ENCODE measurements around the gene C1RL. TPM values are rescaled to one million over a fixed set of nuclear protein-coding genes. Genes with fewer than 3 reads are reported as not detected.

C1RL gene
- total and polyA plus RNA-seq, 4 experiments from 2014 or later: 4.9 to 33.6 (median 20.1) TPM

DNA sequence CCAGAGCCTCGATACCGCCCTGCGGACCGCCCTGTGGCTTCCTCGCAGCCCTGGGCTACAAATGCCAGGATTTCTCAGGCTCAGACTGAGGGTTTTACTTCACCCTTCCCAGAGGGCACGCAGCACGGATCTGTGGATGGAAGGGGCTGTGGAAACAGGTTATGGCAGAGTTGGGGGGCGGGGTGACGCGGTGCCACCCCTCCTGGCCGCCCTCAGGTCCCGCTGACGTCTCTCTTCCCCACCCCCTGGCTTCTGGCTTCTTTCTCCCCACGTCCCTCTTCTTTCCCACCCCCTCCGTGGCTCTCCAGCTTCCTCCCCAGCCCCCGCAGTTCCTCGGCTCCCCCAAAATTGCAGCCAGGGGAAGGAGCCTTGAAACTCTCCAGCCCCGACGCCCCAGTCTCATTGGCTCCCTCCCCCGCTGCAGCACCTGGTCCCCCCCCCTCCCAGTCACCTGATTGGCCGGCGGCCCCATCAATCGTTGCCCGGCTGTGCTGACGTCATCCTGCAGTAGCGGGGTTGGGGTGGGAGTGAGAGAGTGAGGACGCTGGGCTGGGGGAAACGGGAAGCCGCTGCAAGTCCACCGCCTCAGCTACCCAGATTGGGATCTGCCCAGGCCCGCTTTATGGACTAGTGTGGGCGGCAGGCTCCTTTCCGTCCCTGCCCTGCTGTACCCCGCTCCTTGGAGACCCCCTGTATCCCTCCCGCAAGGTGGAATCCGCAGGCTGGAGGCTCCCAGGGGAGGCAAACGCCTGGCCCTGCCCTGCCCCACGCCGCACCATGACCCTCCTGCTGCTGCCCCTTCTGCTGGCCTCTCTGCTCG, 21.1 kb upstream of the C1RL start, which contains the start of gene CLSTN3:
CLSTN3 (plus strand) TSS at position 500 of the 820 bp plus-strand sequence; CDS start at position 778, 278 bp downstream.
- no peaks in the 10 kb centered on the region for H3K9me3 Mint-ChIP-seq
- peak; percentile 82 to 91 (median 85) for DNase-seq
- CTCF ChIA-PET (ENCODE audit: partially characterized antibody): interaction anchor here (1.1 to 1.8 kb wide), 3 partner anchors 15 to 59 kb away, joined by 3 to 6 read pairs (median 4); partner anchors contain the start of gene PEX5

GRCh38 chr12:7129287-7129871, 20.4 kb upstream of the C1RL start:
- H3K4me1 Mint-ChIP-seq: peaks cover 23 to 45% (median 29%) of the 10 kb centered on the region in 4 donors
- H3K36me3 ChIP-seq (ENCODE audit: insufficient read depth, low read length): peaks cover 4% of the 10 kb centered on the region
- peaks cover 0 to 29% of the 10 kb centered on the region in 2 donors for H3K36me3 Mint-ChIP-seq
- H3K27me3 ChIP-seq (ENCODE audit: insufficient read depth, low read length): no peaks in the 10 kb centered on the region
- peak in 1 of 5 donors; percentile 61 for DNase-seq
- H3K4me3 ChIP-seq (ENCODE audit: low read length in 2 of 2): peak overlapping the region; percentile 85 to 94
- intact Hi-C loops (cut with micrococcal nuclease): no loop called here
- H3K4me1 ChIP-seq (ENCODE audit: insufficient read depth, low read length): peaks cover 24% of the 10 kb centered on the region
- H3K27ac ChIP-seq (ENCODE audit: low read depth, low read length): peak overlapping the region; percentile 80
- H3K27me3 Mint-ChIP-seq: no peaks in the 10 kb centered on the region
- no peaks in the 10 kb centered on the region for H3K9me3 ChIP-seq (ENCODE audit: control insufficient read depth in 1 of 2, low read length in 2 of 2)
- no peaks in the 10 kb centered on the region for H3K9me3 Mint-ChIP-seq
- ChIA-PET POLR2A (ENCODE audit: partially characterized antibody) (interaction anchor here (1.0 to 2.5 kb wide), 2 partner anchors 22 to 186 kb away, joined by 3 to 7 read pairs; partner anchors contain the start of genes C12orf57 and RNU7-1), CTCF (ENCODE audit: partially characterized antibody) (interaction anchor here (1.0 to 1.1 kb wide), 2 partner anchors 16 to 21 kb away, joined by 3 read pairs; no protein-coding TSS in a partner anchor)
- H3K27ac Mint-ChIP-seq: peak overlapping the region; percentile 94 to 99 (median 97)
- H3K4me3 Mint-ChIP-seq: peak overlapping the region; percentile 95 to 99 (median 96)

More for the DNA sequence above, 21.1 kb upstream of the C1RL start, which contains the start of gene CLSTN3:
- Mint-ChIP-seq H3K4me3 (peak within 1 kb of the TSS; percentile 95 to 99 (median 96)), H3K36me3 (peaks cover 3 to 36% of the 10 kb centered on the region in 2 donors), H3K27ac (peak within 1 kb of the TSS; percentile 94 to 99 (median 97)), H3K4me1 (peaks cover 23 to 49% (median 29%) of the 10 kb centered on the region in 4 donors), H3K27me3 (no peaks in the 10 kb centered on the region)
- Histone ChIP-seq H3K9me3 (ENCODE audit: control insufficient read depth in 1 of 2, low read length in 2 of 2) (no peaks in the 10 kb centered on the region), H3K27ac (ENCODE audit: low read depth, low read length) (peak within 1 kb of the TSS; percentile 80), H3K4me3 (ENCODE audit: low read length in 2 of 2) (peak within 1 kb of the TSS; percentile 85 to 94), H3K4me1 (ENCODE audit: insufficient read depth, low read length) (peaks cover 24% of the 10 kb centered on the region), H3K36me3 (ENCODE audit: insufficient read depth, low read length) (peaks cover 9% of the 10 kb centered on the region), H3K27me3 (ENCODE audit: insufficient read depth, low read length) (no peaks in the 10 kb centered on the region)
- POLR2A ChIA-PET (ENCODE audit: partially characterized antibody): interaction anchor here (1.0 to 2.5 kb wide), 4 partner anchors 11 to 186 kb away, joined by 3 to 7 read pairs (median 4); partner anchors contain the start of genes C12orf57 and RNU7-1
- intact Hi-C loops (cut with micrococcal nuclease): loop anchor here (2.0 kb wide), 1 partner anchor 21 kb away; the partner anchor contains the start of gene C1RL

DNA sequence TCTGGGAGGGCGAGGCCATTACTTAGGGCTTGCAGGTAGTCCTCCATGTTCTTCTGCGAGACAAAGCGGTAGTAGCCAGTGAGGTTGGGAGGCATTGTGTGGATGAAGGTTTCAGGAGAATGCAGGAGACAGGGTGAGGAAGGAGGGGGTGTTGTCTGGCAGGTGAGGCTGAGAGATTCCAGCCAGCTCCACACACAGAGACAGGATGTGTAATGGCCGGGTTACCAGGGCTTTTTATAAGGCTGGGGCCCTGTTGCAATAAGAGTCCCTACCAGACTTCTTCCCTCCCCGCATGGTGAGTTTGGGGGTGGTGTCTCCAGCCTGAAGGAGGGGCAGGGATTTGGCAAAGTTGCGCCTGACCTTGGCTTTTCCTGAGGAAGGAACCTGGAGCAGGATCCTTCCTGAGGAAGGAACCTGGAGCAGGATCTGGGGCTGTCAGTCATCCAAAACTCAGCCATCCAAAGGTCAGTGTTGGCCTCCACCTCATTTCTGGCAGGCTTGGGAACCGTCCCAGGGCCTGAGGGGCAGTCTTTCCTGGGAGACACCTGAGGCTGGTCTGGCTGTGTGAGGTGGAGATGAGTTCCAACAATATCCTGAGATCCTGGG, 19.8 kb upstream of the C1RL start, which contains the start of gene RBP5:
RBP5 (minus strand) TSS at position 209 of the 606 bp plus-strand sequence; CDS start at position 95, 114 bp downstream.
- peaks cover 0 to 25% of the 10 kb centered on the region in 2 donors for H3K36me3 Mint-ChIP-seq
- H3K27me3 Mint-ChIP-seq: no peaks in the 10 kb centered on the region
- peak within 1 kb of the TSS; percentile 94 to 99 (median 97) for H3K27ac Mint-ChIP-seq
- ChIA-PET CTCF (ENCODE audit: partially characterized antibody) (interaction anchor here (1.0 to 1.5 kb wide), 3 partner anchors 16 to 21 kb away, joined by 3 read pairs; no protein-coding TSS in a partner anchor), POLR2A (ENCODE audit: partially characterized antibody) (interaction anchor here (1.0 kb wide), 1 partner anchor 22 kb away, joined by 3 read pairs; no protein-coding TSS in a partner anchor)
- Histone ChIP-seq H3K27ac (ENCODE audit: low read depth, low read length) (peak within 1 kb of the TSS; percentile 80), H3K4me3 (ENCODE audit: low read length in 2 of 2) (peak within 1 kb of the TSS; percentile 85 to 94), H3K9me3 (ENCODE audit: control insufficient read depth in 1 of 2, low read length in 2 of 2) (no peaks in the 10 kb centered on the region), H3K4me1 (ENCODE audit: insufficient read depth, low read length) (peaks cover 24% of the 10 kb centered on the region), H3K36me3 (ENCODE audit: insufficient read depth, low read length) (no peaks in the 10 kb centered on the region), H3K27me3 (ENCODE audit: insufficient read depth, low read length) (no peaks in the 10 kb centered on the region)
- no peak for DNase-seq
- H3K4me1 Mint-ChIP-seq: peaks cover 23 to 45% (median 29%) of the 10 kb centered on the region in 4 donors
- no peaks in the 10 kb centered on the region for H3K9me3 Mint-ChIP-seq
- intact Hi-C loops (cut with micrococcal nuclease): no loop called here
- H3K4me3 Mint-ChIP-seq: peak within 1 kb of the TSS; percentile 95 to 99 (median 96)

DNA sequence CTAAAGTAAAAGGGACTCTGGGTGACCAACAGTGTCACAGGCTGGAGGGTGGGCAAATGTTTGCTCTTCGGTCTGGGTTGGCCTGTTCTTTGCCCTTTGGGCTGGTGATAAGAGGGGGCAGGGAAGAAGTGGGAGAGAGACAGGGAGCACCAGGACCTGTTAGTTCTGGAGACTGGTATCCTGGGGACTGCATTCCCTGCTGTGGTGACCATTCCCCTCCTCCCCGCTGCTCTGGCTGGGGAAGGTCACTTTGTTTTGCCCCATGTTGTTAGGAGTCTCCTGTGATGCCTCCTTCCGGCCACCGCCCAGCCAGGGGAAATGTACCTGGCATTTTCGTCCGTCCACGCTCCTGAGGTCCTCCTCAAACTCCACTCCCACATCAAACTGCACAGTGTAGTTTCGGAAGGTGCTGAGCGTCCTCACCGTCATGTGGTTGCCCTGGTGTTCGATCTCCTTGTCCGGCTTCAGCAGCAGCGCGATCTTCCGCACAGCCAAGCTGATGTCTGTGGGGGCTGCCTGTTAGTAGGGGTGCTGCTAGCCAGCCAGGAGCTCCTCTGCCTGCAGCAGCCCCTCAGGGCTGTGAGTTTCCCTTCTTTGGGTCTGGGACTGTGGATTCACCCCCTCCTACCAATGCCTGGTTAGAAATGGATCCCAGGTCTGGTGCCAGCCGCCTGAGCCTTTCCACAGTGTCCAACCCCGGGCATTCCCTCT, 19.1 kb upstream of the C1RL start:
- intact Hi-C loops (cut with micrococcal nuclease): no loop called here
- Mint-ChIP-seq H3K4me1 (peaks cover 23 to 44% (median 29%) of the 10 kb centered on the region in 4 donors), H3K27ac (peak overlapping the region in 6 of 7 donors; percentile 0 to 94 (median 48)), H3K4me3 (peak overlapping the region; percentile 58 to 99 (median 95)), H3K27me3 (no peaks in the 10 kb centered on the region), H3K36me3 (peaks cover 0 to 19% of the 10 kb centered on the region in 2 donors), H3K9me3 (no peaks in the 10 kb centered on the region)
- ChIA-PET CTCF (ENCODE audit: partially characterized antibody) (interaction anchor here (1.5 kb wide), 1 partner anchor 16 kb away, joined by 3 read pairs; no protein-coding TSS in a partner anchor), POLR2A (ENCODE audit: partially characterized antibody) (no interaction called here)
- Histone ChIP-seq H3K4me1 (ENCODE audit: insufficient read depth, low read length) (peaks cover 24% of the 10 kb centered on the region), H3K27ac (ENCODE audit: low read depth, low read length) (no peak overlapping the region), H3K4me3 (ENCODE audit: low read length in 2 of 2) (no peak overlapping the region), H3K36me3 (ENCODE audit: insufficient read depth, low read length) (no peaks in the 10 kb centered on the region), H3K27me3 (ENCODE audit: insufficient read depth, low read length) (no peaks in the 10 kb centered on the region), H3K9me3 (ENCODE audit: control insufficient read depth in 1 of 2, low read length in 2 of 2) (no peaks in the 10 kb centered on the region)
- peak in 1 of 5 donors; percentile 8 for DNase-seq

DNA sequence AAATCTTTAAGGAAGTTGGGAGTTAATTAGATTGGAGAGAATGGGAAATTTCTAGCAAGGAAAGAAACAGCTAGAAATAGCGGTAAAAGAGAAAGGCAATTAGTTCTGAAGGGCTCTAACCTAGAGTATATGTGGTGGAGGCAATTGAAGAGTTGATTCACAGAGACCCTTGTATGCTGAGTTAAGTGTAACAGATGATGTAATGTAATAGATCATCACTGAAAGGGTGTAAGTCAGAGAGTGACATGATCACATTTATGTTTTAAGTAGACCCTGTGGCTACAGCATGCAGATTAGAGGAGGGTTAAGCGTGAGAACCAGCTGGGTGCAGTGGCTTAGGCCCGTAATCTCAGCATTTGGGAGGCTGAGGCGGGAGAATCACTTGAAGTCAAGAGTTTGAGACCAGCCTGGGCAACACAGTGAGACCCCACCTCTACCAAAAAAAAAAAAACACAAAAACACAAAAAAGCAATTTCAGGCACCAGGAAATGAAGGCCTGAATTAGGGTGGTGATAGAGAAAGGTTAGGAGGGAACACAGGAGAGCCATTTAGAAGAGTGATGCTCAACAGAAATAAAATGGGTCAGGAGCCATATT, 16.7 kb upstream of the C1RL start:
- Mint-ChIP-seq H3K27ac (peak overlapping the region in 3 of 7 donors; percentile 7 to 59 (median 15)), H3K4me1 (peaks cover 6 to 21% (median 12%) of the 10 kb centered on the region in 4 donors), H3K36me3 (peaks cover 0 to 7% of the 10 kb centered on the region in 2 donors), H3K9me3 (no peaks in the 10 kb centered on the region), H3K27me3 (no peaks in the 10 kb centered on the region), H3K4me3 (peak overlapping the region in 1 of 8 donors; percentile 13)
- ChIA-PET CTCF (ENCODE audit: partially characterized antibody) (interaction anchor here (0.6 to 2.1 kb wide), 5 partner anchors 13 to 259 kb away, joined by 3 to 5 read pairs (median 4); partner anchors contain the start of gene C1RL), POLR2A (ENCODE audit: partially characterized antibody) (no interaction called here)
- H3K27ac ChIP-seq (ENCODE audit: low read depth, low read length): no peak overlapping the region
- H3K4me1 ChIP-seq (ENCODE audit: insufficient read depth, low read length): peaks cover 8% of the 10 kb centered on the region
- H3K9me3 ChIP-seq (ENCODE audit: control insufficient read depth in 1 of 2, low read length in 2 of 2): no peaks in the 10 kb centered on the region
- no peaks in the 10 kb centered on the region for H3K36me3 ChIP-seq (ENCODE audit: insufficient read depth, low read length)
- no peak for DNase-seq
- intact Hi-C loops (cut with micrococcal nuclease): no loop called here
- H3K4me3 ChIP-seq (ENCODE audit: low read length in 2 of 2): no peak overlapping the region
- no peaks in the 10 kb centered on the region for H3K27me3 ChIP-seq (ENCODE audit: insufficient read depth, low read length)

All from CD4-positive, alpha-beta memory T cell (primary cell).